ENCODE data around the gene STAB2. TPM values are rescaled to one million over a fixed set of nuclear protein-coding genes. Genes with fewer than 3 reads are reported as not detected.
"Not testable (repeated sequence)": the region's sequence is repeated elsewhere in the genome, so short reads cannot be mapped to it uniquely, and the experiment has no call there.

Gene STAB2
- polyA plus RNA-seq, 3 donors, result 1.1 to 2.0 (median 1.3) TPM

- DNase-seq (ENCODE audit: extremely low read depth in 1 of 11, low read depth in 9 of 11, low spot score in 4 of 11), result no peak
Measured at GRCh38 chr12:103640831-103641230, 53.8 kb downstream of the STAB2 start.

GRCh38 chr12:103642240-103642864 lies 55.3 kb downstream of the STAB2 start:
- no peak for DNase-seq (ENCODE audit: extremely low read depth in 1 of 11, low read depth in 9 of 11, low spot score in 4 of 11)

- no peak for DNase-seq (ENCODE audit: extremely low read depth in 1 of 11, low read depth in 9 of 11, low spot score in 4 of 11)
Measured at GRCh38 chr12:103645202-103645601, 58.1 kb downstream of the STAB2 start.

- no peak for DNase-seq (ENCODE audit: extremely low read depth in 1 of 11, low read depth in 9 of 11, low spot score in 4 of 11)
Measured at GRCh38 chr12:103647267-103647666, 60.2 kb downstream of the STAB2 start.

- no peak for DNase-seq (ENCODE audit: extremely low read depth in 1 of 11, low read depth in 9 of 11, low spot score in 4 of 11)
Measured at GRCh38 chr12:103652808-103653207, 65.7 kb downstream of the STAB2 start.

GRCh38 chr12:103653568-103654173 lies 66.6 kb downstream of the STAB2 start:
- DNase-seq (ENCODE audit: extremely low read depth in 1 of 11, low read depth in 9 of 11, low spot score in 4 of 11), result not testable (repeated sequence)

GRCh38 chr12:103654816-103655215 lies 67.7 kb downstream of the STAB2 start:
- no peak for DNase-seq (ENCODE audit: extremely low read depth in 1 of 11, low read depth in 9 of 11, low spot score in 4 of 11)

GRCh38 chr12:103656291-103656690 lies 69.2 kb downstream of the STAB2 start:
- no peak for DNase-seq (ENCODE audit: extremely low read depth in 1 of 11, low read depth in 9 of 11, low spot score in 4 of 11)

- DNase-seq (ENCODE audit: extremely low read depth in 1 of 11, low read depth in 9 of 11, low spot score in 4 of 11), result no peak
Measured at GRCh38 chr12:103657331-103657730, 70.3 kb downstream of the STAB2 start.

GRCh38 chr12:103664626-103665025 lies 77.6 kb downstream of the STAB2 start:
- no peak for DNase-seq (ENCODE audit: extremely low read depth in 1 of 11, low read depth in 9 of 11, low spot score in 4 of 11)

GRCh38 chr12:103665971-103666370 lies 78.9 kb downstream of the STAB2 start:
- DNase-seq (ENCODE audit: extremely low read depth in 1 of 11, low read depth in 9 of 11, low spot score in 4 of 11), result no peak

GRCh38 chr12:103667125-103667524 lies 80.1 kb downstream of the STAB2 start:
- DNase-seq (ENCODE audit: extremely low read depth in 1 of 11, low read depth in 9 of 11, low spot score in 4 of 11), result no peak

GRCh38 chr12:103668520-103668919 lies 81.4 kb downstream of the STAB2 start:
- no peak for DNase-seq (ENCODE audit: extremely low read depth in 1 of 11, low read depth in 9 of 11, low spot score in 4 of 11)

GRCh38 chr12:103671367-103671766 lies 84.3 kb downstream of the STAB2 start:
- no peak for DNase-seq (ENCODE audit: extremely low read depth in 1 of 11, low read depth in 9 of 11, low spot score in 4 of 11)

GRCh38 chr12:103672401-103673119 lies 85.5 kb downstream of the STAB2 start:
- no peak for DNase-seq (ENCODE audit: extremely low read depth in 1 of 11, low read depth in 9 of 11, low spot score in 4 of 11)

- no peak for DNase-seq (ENCODE audit: extremely low read depth in 1 of 11, low read depth in 9 of 11, low spot score in 4 of 11)
Measured at GRCh38 chr12:103673487-103673886, 86.4 kb downstream of the STAB2 start.

GRCh38 chr12:103673891-103674375 lies 86.9 kb downstream of the STAB2 start:
- DNase-seq (ENCODE audit: extremely low read depth in 1 of 11, low read depth in 9 of 11, low spot score in 4 of 11), result no peak

- DNase-seq (ENCODE audit: extremely low read depth in 1 of 11, low read depth in 9 of 11, low spot score in 4 of 11), result no peak
Measured at GRCh38 chr12:103676893-103677292, 89.8 kb downstream of the STAB2 start.

GRCh38 chr12:103677341-103677740 lies 90.3 kb downstream of the STAB2 start:
- DNase-seq (ENCODE audit: extremely low read depth in 1 of 11, low read depth in 9 of 11, low spot score in 4 of 11), result no peak

- DNase-seq (ENCODE audit: extremely low read depth in 1 of 11, low read depth in 9 of 11, low spot score in 4 of 11), result no peak
Measured at GRCh38 chr12:103677905-103678304, 90.8 kb downstream of the STAB2 start.

All from renal cortex interstitium (tissue), 11 donors.